Peyer's patch (tissue), 4 donors: ENCODE results near the gene KCNN3. TPM values are rescaled to one million over a fixed set of nuclear protein-coding genes. Genes with fewer than 3 reads are reported as not detected.

Experiments used
- DNase-seq, 3 donors: peaks; one replicate each; pipeline ENCODE4 v3.0.0-alpha.2; 2017 to 2019
- H3K27ac ChIP-seq, 4 donors: fragments of 200-600 bp; sonication (generic); one replicate each; pipeline ENCODE4 v1.5.1; 2016 to 2019
- H3K27me3 ChIP-seq, 2 donors: fragments of 200-600 bp; sonication (generic); one replicate each; pipeline ENCODE4 v1.5.1; 2019
- H3K36me3 ChIP-seq, 3 donors: fragments of 200-600 bp; sonication (generic); one replicate each; pipeline ENCODE4 v1.5.1; 2016 to 2019
- H3K4me1 ChIP-seq, 4 donors: fragments of 200-600 bp; sonication (generic); one replicate each; pipeline ENCODE4 v1.5.1; 2016 to 2019
- H3K4me3 ChIP-seq, 4 donors: fragments of 200-600 bp; sonication (generic); 1 replicate in 3 of 4; 2 replicates in 1 of 4; pipeline ENCODE4 v1.5.1; 2016 to 2019; ENCODE audit warnings: mild to moderate bottlenecking in 1 of 4
- H3K9me3 ChIP-seq, 4 donors: fragments of 200-600 bp; sonication (generic); one replicate each; pipeline ENCODE4 v1.5.1; 2016 to 2019; ENCODE audit warnings: mild to moderate bottlenecking in 1 of 4
- CTCF ChIP-seq, 6 experiments: fragments of 450-650 bp in 4 of 6; fragments of 200-600 bp in 2 of 6; sonication (generic) in 1 of 6; IDR thresholded peaks; one replicate each; pipeline ENCODE4 v1.5.1; 2017 to 2019; ENCODE audit warnings: antibody characterized with exemption in 6 of 6, mild to moderate bottlenecking in 3 of 6, moderate library complexity in 1 of 6
- POLR2A ChIP-seq, 2 donors: fragments of 450-650 bp; IDR thresholded peaks; one replicate each; pipeline ENCODE4 v1.5.1; 2017; ENCODE audit warnings: antibody characterized with exemption in 2 of 2, mild to moderate bottlenecking in 2 of 2, moderate library complexity in 2 of 2
- total RNA-seq, 4 donors: library from RNA; depleted of rRNA; stranded (reverse); fragments of >200 nt; gene quantifications; one replicate each; pipeline ENCODE4 v1.1.0, GENCODE V29; 2016

Gene KCNN3
- total RNA-seq, 4 donors from 2014 or later, result 0.85 to 1.7 (median 1.2) TPM

- no peak overlapping the region for H3K27ac ChIP-seq
Measured at GRCh38 chr1:154852845-154853244, 17.2 kb downstream of the KCNN3 start.

GRCh38 chr1:154851392-154852177 lies 18.5 kb downstream of the KCNN3 start:
- Histone ChIP-seq H3K27me3 (no peaks in the 10 kb centered on the region), H3K36me3 (no peaks in the 10 kb centered on the region), H3K9me3 (no peaks in the 10 kb centered on the region), H3K4me1 (peaks cover 0 to 5% (median 0%) of the 10 kb centered on the region in 4 donors), H3K4me3 (no peak overlapping the region), H3K27ac (no peak overlapping the region)
- TF ChIP-seq CTCF (IDR thresholded peaks at IDR 0.05) (no peak), POLR2A (IDR thresholded peaks at IDR 0.05) (no peak)
- DNase-seq, result no peak

More at GRCh38 chr1:154852845-154853244, 17.2 kb downstream of the KCNN3 start:
- no peaks in the 10 kb centered on the region for H3K36me3 ChIP-seq
- no peak for DNase-seq
- H3K27me3 ChIP-seq, result no peaks in the 10 kb centered on the region
- TF ChIP-seq CTCF (IDR thresholded peaks at IDR 0.05) (no peak), POLR2A (IDR thresholded peaks at IDR 0.05) (no peak)
- no peak overlapping the region for H3K4me3 ChIP-seq
- H3K4me1 ChIP-seq, result peaks cover 0 to 3% (median 0%) of the 10 kb centered on the region in 4 donors
- H3K9me3 ChIP-seq, result no peaks in the 10 kb centered on the region

- Histone ChIP-seq H3K9me3 (no peaks in the 10 kb centered on the region), H3K27me3 (no peaks in the 10 kb centered on the region), H3K4me1 (peaks cover 0 to 13% (median 0%) of the 10 kb centered on the region in 4 donors), H3K4me3 (no peak overlapping the region), H3K36me3 (no peaks in the 10 kb centered on the region), H3K27ac (no peak overlapping the region)
- TF ChIP-seq POLR2A (IDR thresholded peaks at IDR 0.05), result no peak
- TF ChIP-seq CTCF (IDR thresholded peaks at IDR 0.05), result no peak
- DNase-seq, result no peak
Measured at GRCh38 chr1:154849645-154850131, 20.4 kb downstream of the KCNN3 start.

GRCh38 chr1:154848983-154849382 lies 21.1 kb downstream of the KCNN3 start:
- TF ChIP-seq POLR2A (IDR thresholded peaks at IDR 0.05), result no peak
- TF ChIP-seq CTCF (IDR thresholded peaks at IDR 0.05), result no peak
- H3K4me3 ChIP-seq, result no peak overlapping the region

GRCh38 chr1:154847891-154848290 lies 22.2 kb downstream of the KCNN3 start:
- H3K27ac ChIP-seq, result no peak overlapping the region
- no peak overlapping the region for H3K4me3 ChIP-seq
- peaks cover 0 to 13% (median 0%) of the 10 kb centered on the region in 4 donors for H3K4me1 ChIP-seq
- TF ChIP-seq POLR2A (IDR thresholded peaks at IDR 0.05) (no peak), CTCF (IDR thresholded peaks at IDR 0.05) (no peak)
- no peak for DNase-seq
- no peaks in the 10 kb centered on the region for H3K27me3 ChIP-seq
- no peaks in the 10 kb centered on the region for H3K36me3 ChIP-seq
- no peaks in the 10 kb centered on the region for H3K9me3 ChIP-seq

More at GRCh38 chr1:154848983-154849382, 21.1 kb downstream of the KCNN3 start:
- Histone ChIP-seq H3K27me3 (no peaks in the 10 kb centered on the region), H3K27ac (no peak overlapping the region), H3K4me1 (peaks cover 0 to 13% (median 0%) of the 10 kb centered on the region in 4 donors), H3K9me3 (no peaks in the 10 kb centered on the region), H3K36me3 (no peaks in the 10 kb centered on the region)
- DNase-seq, result no peak
